HG02623 (cell line): ENCODE data around the gene GHRH.

ENCODE experiments used
- ATAC-seq: cut with Tn5 transposase; IDR thresholded peaks from one replicate; pipeline ENCODE4 v1.9.1; 2021; ENCODE audit warnings: moderate library complexity; ENCODE audit not compliant: unreplicated experiment

GHRH gene

GRCh38 chr20:37238935-37239451 lies 22.6 kb downstream of the GHRH start:
- no peak for ATAC-seq

DNA sequence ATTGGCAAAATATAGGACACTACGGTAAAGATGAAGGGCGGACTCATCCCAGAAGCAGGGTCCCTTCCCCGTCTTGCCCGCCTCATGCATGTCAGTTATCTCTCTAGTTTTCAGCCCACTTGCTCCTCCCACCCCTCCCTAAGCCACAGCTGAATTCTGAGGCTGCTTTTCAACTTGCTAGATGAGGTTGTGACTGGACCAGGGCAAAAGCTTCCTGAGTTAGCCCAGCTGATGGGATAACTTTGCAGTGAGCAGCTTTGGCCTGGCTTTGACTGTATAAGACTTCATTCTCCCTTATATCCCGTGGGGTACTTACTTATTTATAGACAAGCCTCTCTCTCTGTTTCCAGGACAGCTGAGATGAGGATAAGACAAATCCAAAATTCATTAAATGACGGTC lies 23.2 kb downstream of the GHRH start:
- no peak for ATAC-seq

GRCh38 chr20:37237656-37238055 lies 24.0 kb downstream of the GHRH start:
- ATAC-seq = no peak

DNA sequence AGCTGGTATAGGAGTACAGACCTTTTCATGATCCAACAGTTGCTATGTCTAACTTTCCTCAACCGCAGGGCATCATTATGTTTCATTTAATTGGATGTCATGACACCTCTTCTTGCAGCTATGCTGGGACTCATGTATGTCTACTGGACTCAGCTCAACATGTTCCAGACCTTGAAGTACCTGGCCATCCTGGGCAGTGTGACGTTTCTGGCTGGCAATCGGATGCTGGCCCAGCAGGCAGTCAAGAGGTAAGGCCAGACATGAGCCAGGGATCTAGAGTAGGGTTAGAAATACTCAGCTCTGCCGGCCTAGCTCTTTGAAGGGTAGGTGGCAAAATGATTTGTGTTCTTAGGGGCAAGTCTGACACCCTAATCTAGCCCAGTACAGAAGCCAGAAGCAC lies 25.2 kb downstream of the GHRH start:
- no peak for ATAC-seq

DNA sequence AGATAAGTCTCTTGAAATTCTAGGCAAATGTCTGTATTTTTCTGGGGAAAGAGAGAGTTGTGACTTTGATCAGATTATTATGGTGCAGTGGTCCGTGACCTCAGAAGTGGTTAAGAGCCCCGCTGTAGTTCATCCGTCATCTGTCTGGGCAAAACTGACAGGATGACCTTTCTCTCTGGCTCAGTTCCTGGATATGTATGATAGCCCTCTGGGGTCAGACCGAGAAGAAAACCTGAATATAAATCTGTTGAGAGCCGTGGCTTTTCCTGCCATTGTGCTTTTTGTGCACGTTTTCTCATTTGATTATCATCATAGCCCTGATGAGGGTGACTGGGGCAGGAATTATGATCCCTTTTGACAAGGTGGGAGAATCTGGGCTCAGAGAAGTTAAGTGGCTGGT lies 26.5 kb downstream of the GHRH start:
- ATAC-seq = no peak

GRCh38 chr20:37234254-37234581 lies 27.4 kb downstream of the GHRH start:
- no peak for ATAC-seq

DNA sequence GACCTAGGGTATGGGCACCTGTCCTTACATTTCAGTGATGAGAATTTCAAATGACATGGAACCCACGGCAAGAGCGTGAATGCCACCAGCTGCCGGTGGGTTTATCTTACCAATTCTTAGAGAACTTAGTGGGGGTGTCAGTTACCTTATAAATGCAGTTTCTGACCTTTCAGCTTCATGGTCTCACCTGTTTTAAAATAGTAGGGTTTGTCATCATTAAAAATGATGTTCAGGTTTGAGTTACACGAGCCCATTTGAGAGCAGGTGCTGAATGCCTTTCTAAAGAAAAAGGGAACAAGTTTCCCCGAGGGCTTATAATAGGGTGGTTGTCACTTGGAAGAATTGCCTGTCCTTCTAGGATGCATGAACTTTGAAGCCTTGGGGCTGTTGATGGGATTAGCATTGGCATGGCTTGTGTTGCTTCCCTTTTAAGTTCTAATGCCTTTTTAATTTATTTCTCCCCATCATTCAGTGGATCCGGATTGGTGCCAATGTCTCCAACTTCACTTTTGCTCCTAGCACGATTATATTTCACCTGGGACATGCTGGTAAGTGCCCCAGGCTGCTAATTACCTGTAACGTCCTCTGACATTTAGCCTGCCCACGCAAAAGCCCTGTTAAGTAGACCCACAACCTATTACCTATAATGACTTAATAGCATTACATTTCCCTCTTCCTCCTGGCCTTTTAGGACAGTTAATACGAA lies 27.9 kb downstream of the GHRH start:
- no peak for ATAC-seq

DNA sequence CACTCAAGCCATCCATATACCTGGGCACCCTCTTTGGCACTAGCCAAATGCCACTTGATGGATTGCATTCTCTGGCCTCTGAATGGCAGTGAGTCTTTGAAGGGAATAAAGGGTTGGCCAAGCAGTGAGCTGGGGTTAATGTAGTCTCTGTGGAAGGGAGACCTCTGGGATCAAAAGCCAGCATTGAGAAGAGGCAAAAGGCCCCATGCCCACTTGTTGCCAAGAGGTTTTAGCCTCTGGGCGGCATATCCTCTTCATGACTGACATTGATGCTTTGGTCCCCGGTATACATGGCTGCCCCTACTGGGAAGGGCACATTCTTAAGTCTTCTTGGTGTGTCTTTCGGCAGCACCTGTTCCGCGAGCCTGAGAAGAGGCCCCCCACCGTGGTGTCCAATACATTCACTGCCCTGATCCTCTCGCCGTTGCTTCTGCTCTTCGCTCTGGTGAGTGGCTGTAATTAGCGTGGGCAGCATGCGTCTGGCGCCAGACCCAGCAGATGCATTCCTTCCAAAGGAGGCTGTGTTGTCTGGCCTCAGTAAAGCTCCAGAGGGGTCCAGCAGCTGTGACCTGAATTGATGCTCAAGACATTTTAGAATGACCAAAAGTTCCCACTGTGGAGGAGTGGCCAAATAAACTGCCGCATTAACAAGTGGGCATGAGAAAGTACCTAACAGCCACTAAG lies 29.5 kb downstream of the GHRH start:
- no peak for ATAC-seq

GRCh38 chr20:37230200-37230599 lies 31.4 kb downstream of the GHRH start:
- no peak for ATAC-seq

DNA sequence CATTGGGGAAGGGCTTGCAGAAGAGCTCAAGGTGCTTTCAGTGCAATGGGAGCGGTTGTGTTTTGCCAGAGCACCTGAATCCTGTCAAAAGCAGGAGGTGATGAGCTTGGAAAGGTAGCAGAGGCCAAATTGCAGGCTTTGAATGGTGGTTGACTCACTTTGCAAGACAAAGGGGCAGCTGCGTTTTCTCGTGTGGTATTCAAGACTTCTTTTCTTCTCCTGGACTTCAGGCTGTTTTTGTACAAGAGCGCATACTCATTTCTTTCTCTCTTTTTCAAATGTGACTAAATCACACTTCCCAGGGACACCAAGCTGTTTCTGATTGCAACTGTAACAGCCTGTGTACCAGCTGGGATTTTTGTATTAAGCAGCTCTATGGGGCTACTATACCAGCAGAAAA lies 32.3 kb downstream of the GHRH start:
- no peak for ATAC-seq

GRCh38 chr20:37228656-37229055 lies 33.0 kb downstream of the GHRH start:
- no peak for ATAC-seq

DNA sequence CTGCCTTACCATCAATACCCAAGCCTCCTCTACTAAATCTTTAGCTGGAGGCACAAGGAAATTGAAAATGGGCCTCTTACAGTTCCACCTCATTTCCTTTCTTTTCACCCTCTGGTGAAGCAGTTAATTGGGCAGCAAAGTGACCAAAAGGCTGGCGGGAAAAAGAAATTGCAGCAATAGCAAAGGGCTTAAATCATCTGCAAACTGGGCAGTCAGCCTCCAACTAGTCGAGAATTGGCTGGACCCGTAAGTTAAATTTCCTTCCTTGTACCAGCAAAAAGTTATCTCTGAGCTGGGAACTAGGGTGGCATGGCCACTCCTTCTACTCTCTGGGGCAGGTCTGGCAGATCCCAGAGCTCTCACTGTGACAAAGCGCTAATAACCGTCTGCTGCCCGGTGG lies 33.5 kb downstream of the GHRH start:
- no peak for ATAC-seq

GRCh38 chr20:37226889-37227288 lies 34.7 kb downstream of the GHRH start:
- ATAC-seq = no peak

DNA sequence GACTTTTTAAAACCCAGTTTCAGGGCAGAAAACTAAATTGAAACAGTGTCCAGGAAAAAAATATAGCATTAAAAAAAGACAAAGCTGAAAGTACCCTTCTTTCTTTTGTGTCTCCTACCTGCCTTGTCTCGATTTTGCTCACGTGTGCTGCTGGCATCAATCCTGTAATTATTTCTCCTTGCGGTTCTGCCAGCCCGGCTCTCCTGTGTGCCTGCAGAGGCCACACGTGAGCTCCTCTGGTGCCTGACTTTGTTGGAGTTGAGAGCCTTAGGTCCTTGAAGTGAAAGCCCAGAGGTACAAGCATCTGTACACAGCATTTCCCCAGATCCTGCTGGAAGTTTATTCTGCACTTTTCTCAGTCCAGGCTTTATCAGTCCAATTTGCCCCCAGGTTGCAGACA lies 36.5 kb downstream of the GHRH start:
- no peak for ATAC-seq

DNA sequence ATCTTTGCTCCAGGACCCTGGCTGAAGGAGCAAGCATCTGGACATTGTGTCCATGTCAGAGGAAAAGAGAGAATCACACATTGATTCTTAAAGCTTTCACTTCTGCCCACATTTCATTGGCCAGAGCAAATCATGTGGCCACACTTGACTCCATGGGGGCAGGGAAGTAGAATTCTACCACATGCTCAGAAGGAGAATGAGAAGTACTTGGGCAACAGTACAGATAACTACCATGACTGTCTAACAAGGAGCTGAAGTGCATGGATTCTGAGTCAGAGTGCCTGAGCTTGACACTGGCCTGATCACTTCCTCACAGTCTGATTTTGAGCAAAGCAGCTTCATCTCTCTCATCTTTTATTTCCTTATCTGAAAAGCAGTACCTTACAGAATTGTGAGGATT lies 38.6 kb downstream of the GHRH start:
- no peak for ATAC-seq

DNA sequence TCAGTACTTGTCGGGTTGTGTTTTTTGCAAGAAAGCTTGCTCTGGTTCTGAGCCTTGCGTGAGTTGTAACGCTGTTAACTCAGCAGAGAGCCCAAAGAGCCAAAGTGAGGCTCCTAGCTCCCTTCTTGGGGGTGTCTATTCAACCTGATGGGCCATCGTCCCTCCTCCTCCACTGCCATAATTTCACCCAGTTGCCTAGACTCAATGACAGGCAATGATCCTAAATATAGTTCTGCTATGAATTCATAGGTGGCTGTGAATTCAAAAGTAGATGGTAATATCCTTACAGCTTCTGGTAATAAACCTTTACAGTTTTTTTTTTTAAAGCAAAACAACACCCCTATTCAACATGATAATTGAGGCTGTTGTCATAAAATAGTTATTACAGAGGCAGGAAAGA lies 39.5 kb downstream of the GHRH start:
- no peak for ATAC-seq

DNA sequence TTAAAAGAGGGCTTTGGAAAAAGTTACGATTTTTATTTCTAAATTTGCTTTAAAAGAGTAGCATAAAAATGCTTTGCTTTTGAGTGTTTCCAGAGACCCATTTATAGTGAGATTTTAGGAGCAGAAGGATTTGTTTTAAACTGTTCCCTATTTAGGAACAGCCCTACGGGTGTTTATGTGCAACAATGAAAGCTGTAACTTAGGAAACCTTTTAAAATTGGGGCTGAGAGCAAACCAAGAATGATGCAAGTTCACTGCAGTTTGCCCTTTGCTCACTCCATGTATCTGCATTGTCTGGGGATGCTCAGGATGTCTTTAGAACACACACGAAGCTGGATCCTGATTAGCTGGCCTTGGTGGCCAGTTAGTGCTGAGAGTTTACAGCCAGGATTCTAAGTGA lies 40.9 kb downstream of the GHRH start:
- no peak for ATAC-seq

DNA sequence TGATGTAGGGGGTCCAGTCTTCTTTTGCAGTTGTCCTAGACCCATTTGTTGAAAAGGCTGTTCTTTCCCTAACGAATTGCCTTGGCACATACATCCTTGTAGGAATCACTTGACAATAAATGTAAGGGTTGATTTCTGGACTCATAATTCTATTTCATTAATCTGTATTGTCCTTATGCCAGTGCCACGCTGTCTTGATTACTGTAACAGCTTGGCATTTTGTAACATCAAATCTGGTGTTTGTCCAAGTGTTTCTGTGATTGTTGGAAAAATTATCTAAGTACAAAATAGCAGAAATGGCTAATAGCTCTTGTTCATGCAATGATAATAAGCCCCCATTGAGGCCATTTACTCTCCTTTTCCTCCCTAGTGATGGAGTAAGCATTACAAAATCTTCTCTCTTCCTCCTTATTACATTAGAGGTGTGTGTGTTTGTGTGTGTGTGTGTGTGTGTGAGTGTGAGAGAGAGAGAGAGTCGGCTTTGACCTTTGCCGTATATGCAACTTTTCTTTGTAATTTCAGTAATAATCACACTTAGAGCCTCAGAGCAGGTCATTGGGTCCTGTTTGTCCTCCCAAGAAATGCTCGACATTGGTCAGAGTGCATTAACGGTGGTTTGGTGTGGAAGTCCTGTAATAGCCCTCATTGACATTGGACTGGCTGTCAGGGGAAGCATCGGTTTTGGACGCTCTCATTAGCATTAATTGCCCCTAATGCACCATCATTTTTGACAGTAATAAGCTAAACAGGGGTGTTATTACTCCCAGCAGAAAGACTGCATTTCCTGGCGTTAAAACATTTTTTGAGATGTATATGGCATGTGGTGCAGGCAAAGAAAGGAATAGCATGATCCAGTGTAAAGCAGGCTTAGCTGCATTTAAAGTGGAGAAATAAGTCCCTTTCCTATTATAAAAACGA lies 41.6 kb downstream of the GHRH start:
- no peak for ATAC-seq

DNA sequence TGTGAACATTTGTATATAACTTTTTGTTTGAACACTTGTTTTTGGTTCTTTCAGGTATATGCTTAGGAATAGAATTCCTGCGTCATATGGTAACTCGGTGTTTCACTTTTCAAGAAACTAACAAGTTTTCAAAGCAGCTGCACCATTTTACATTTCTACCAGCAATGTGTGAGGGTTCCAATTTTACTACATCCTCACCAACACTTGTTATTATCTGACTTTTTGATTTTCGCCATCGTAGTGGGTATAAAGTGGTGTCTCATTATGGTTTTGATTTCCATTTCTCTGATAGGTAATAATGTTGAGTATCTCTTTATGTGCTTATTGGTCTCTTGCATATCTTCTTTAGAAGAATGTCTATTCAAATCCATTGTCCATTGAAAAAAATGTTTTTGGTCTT lies 42.6 kb downstream of the GHRH start:
- ATAC-seq = no peak

DNA sequence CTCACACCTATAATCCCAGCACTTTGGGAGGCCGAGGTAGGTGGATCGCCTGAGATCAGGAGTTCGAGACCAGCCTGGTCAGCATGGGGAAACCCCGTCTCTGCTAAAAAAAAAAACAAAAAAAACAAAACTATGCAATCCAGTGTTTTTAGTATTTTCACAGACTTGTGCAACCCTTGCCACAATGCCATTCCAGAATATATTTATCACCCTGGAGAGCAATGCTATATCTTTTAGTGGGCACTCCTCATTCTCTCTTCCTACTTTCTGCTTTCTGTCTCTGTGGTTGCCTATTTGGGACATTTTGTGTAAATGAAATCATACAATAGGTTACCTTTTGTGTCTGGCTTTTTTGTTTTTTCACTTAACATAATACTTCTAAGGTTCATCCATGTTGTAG lies 43.2 kb downstream of the GHRH start:
- no peak for ATAC-seq

DNA sequence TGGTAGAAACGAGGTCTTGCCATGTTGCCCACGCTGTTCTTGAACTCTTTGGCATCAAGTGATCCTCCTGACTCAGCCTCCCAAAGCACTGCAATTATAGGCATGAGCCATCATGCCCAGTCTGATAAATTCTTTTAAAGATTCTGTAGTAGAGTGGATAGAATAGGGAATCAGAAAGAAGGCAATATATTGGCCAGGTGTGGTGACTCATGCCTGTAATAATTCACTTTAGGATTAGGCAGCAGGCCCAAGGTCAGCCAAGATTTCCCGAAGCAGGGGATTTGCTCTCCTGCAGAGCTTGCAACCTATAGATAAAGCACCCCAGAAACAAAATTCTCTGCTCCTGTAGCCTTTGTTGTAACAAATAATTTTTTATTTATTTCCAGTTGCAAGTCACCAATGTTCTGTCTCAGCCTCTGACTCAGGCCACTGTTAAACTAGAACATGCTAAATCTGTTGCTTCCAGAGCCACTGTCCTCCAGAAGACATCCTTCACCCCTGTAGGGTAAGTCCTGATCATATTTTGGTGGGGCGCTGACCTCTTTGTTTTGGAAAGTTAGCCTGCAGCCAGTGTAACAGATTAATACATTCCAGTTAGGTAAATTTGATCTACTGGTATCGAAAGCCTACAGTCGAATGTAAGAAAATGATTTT lies 51.8 kb downstream of the GHRH start:
- ATAC-seq = no peak
